Measurements from ENCODE around the gene ERICH4. TPM values are rescaled to one million over a fixed set of nuclear protein-coding genes. Genes with fewer than 3 reads are reported as not detected.

ERICH4 gene
- total and polyA plus RNA-seq, 2 of the 13 experiments (the other 11 are each of a cell fraction or from before 2014, with no cell fraction given), result 0.40 to 0.64 TPM

DNA sequence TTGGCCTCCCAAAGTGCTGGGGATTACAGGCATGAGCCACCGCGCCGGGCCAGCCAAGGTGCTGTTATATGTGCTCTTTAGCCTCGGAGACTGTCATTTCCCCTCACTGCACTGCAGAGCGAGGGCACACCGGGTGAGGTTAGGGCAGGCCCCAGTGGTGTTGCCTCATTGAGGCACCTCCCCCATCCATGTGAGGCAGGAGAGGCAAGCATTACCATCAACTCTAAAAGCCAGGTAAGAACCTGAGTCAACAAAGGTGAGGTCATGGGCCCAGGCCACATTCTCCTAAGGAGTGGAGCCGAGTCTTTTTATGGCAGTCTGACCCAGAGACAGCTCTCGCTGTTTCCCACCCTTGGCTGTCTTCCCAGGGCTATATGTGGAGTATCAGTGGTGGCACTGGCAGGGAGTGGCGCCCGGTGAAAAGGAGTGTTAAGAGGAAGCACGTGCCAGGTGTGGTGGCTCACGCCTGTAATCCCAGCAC is 26.7 kb upstream of the ERICH4 start (continued):
- TF ChIP-seq SMAD9 (CRISPR knock-in tag; IDR thresholded peaks at IDR 0.05), result no peak
- no peak for TF ChIP-seq ELF3 (CRISPR knock-in tag; IDR thresholded peaks at IDR 0.05)

GRCh38 chr19:41420101-41420880 is 22.7 kb upstream of the ERICH4 start:
- 94% methylated on average over 8 of the region's 8 CpGs for WGBS (ENCODE audit: low lambda C conversion rate)
- no TSS peak for BruUV-seq (replicated peaks)
- Histone ChIP-seq H2AFZ (ENCODE audit: low read length) (no peak overlapping the region), H3K4me2 (ENCODE audit: low read depth, low read length) (no peak overlapping the region), H3K9me3 (ENCODE audit: low read length) (no peaks in the 10 kb centered on the region), H4K20me1 (ENCODE audit: insufficient read depth, low read length) (no peaks in the 10 kb centered on the region), H3K27me3 (ENCODE audit: control insufficient read depth in 1 of 2, insufficient read depth in 2 of 2, low read length in 2 of 2) (no peaks in the 10 kb centered on the region), H3K4me3 (replicated peaks in 1 of 3; ENCODE audit: insufficient read depth in 1 of 3, low read depth in 2 of 3, low read length in 3 of 3) (no peak overlapping the region), H3K79me2 (ENCODE audit: insufficient read depth, low read length) (no peaks in the 10 kb centered on the region), H3K36me3 (replicated peaks in 1 of 2; ENCODE audit: control insufficient read depth in 1 of 2, insufficient read depth in 2 of 2, low read length in 2 of 2) (peaks cover 24 to 33% of the 10 kb centered on the region in 2 experiments; a peak in 4 of 5 replicates), H3K9ac (ENCODE audit: insufficient read depth, low read depth, low read length) (no peak overlapping the region), H3K27ac (ENCODE audit: extremely low read length, insufficient read depth, low read length) (no peak overlapping the region), H3K4me1 (ENCODE audit: insufficient read depth, low read length) (peaks cover 12% of the 10 kb centered on the region)
- ChIA-PET POLR2A (interaction anchor here (1.4 kb wide), 1 partner anchor 19 kb away, joined by 3 read pairs; the partner anchor contains the start of gene DMAC2), CTCF (ENCODE audit: low intra/inter-chr PET ratio, low total read pairs) (no interaction called here)
- DNase-seq (ENCODE audit: low spot score) (no peak), FAIRE-seq (no peak), ATAC-seq (no peak)
- in situ Hi-C loops (cut with HindIII; ENCODE audit: extremely low pct_ligation_motif_present, low pct_unique_long_range_greater_than_20kb), result no loop called here
- intact Hi-C loops (cut with micrococcal nuclease; ENCODE audit: unreplicated experiment), result no loop called here
- TF ChIP-seq, protein P1, sequence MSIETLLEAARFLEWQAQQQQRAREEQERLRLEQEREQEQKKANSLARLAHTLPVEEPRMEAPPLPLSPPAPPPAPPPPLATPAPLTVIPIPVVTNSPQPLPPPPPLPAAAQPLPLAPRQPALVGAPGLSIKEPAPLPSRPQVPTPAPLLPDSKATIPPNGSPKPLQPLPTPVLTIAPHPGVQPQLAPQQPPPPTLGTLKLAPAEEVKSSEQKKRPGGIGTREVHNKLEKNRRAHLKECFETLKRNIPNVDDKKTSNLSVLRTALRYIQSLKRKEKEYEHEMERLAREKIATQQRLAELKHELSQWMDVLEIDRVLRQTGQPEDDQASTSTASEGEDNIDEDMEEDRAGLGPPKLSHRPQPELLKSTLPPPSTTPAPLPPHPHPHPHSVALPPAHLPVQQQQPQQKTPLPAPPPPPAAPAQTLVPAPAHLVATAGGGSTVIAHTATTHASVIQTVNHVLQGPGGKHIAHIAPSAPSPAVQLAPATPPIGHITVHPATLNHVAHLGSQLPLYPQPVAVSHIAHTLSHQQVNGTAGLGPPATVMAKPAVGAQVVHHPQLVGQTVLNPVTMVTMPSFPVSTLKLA (IDR thresholded peaks at IDR 0.05), result no peak
- TF ChIP-seq ZNF557 (CRISPR knock-in tag; IDR thresholded peaks at IDR 0.05) (no peak), ZNF607 (CRISPR knock-in tag; IDR thresholded peaks at IDR 0.05; ENCODE audit: borderline replicate concordance) (no peak), ZNF740 (CRISPR knock-in tag; IDR thresholded peaks at IDR 0.05) (no peak), ZSCAN21 (CRISPR knock-in tag; IDR thresholded peaks at IDR 0.05; ENCODE audit: borderline replicate concordance) (no peak), MATR3 (CRISPR knock-in tag; IDR thresholded peaks at IDR 0.05) (no peak), ARID2 (CRISPR knock-in tag; IDR thresholded peaks at IDR 0.05; ENCODE audit: borderline replicate concordance) (no peak), GLMP (CRISPR knock-in tag; IDR thresholded peaks at IDR 0.05; ENCODE audit: borderline replicate concordance) (no peak), RARG (CRISPR knock-in tag; IDR thresholded peaks at IDR 0.05; ENCODE audit: low read depth) (no peak), ZNF350 (CRISPR knock-in tag; IDR thresholded peaks at IDR 0.05; ENCODE audit: borderline replicate concordance, low read depth) (no peak), TBL1XR1 (IDR thresholded peaks at IDR 0.05; ENCODE audit: borderline replicate concordance, low read length, partially characterized antibody) (no peak), ZNF775 (CRISPR knock-in tag; IDR thresholded peaks at IDR 0.05; ENCODE audit: borderline replicate concordance) (no peak), MYNN (CRISPR knock-in tag; IDR thresholded peaks at IDR 0.05; ENCODE audit: low read depth) (no peak), ZNF510 (CRISPR knock-in tag; IDR thresholded peaks at IDR 0.05; ENCODE audit: low read depth) (no peak), ZNF383 (CRISPR knock-in tag; IDR thresholded peaks at IDR 0.05; ENCODE audit: borderline replicate concordance) (no peak)

Measured in HepG2 (cell line).